T-helper 1 cell treated with Interleukin-12 subunit alpha and Interleukin-12 subunit beta and Interleukin-4 antibody, amounts not matched to agents 30 ng/mL and 1 ng/mL, for 36 hours (primary cell): ENCODE measurements around the gene SLC26A9. TPM values are rescaled to one million over a fixed set of nuclear protein-coding genes. Genes with fewer than 3 reads are reported as not detected.

Experiments
- intact Hi-C: fragments of 100-400 bp; cut with micrococcal nuclease; formaldehyde crosslinking; loops from one replicate; pipeline ENCODE4 v1.15.1; 2024
- total RNA-seq: library from RNA; stranded (reverse); gene quantifications from 2 replicates; pipeline ENCODE4 v1.2.3, GENCODE V29; 2022

The SLC26A9 gene
- total RNA-seq, 1 donor from 2014 or later = not detected

DNA sequence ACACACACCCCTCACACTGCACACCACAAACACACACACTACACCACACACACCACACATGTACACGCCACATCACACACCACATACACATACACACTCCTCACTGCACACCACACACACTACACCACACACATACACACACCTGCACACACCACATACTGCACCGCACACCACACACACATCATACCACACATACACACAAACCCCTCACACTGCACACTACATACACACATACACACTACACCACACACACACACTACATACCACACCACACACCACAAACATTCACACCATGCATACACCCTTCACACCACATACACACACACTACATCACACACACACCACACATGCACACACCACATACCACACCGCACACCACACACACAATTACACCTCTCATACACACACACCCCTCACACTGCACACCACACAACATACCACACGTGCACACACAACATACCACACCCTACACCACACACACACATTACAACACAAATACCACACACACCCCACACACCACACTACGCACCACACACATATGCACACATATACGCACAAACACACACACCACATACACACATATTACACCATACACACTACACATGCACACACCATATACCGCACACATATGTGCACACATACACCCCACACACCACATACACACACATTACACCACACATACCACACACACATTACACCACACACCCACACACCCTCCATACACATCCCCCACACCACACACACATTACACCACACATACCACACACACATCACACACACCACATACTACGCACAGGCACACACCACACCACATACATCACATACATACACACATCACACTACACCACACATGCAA is 30.3 kb upstream of the SLC26A9 start:
- intact Hi-C loops = no loop called here

GRCh38 chr1:205972491-205973168 is 29.4 kb upstream of the SLC26A9 start:
- intact Hi-C loops = no loop called here

GRCh38 chr1:205972081-205972480 is 28.8 kb upstream of the SLC26A9 start:
- intact Hi-C loops = no loop called here

DNA sequence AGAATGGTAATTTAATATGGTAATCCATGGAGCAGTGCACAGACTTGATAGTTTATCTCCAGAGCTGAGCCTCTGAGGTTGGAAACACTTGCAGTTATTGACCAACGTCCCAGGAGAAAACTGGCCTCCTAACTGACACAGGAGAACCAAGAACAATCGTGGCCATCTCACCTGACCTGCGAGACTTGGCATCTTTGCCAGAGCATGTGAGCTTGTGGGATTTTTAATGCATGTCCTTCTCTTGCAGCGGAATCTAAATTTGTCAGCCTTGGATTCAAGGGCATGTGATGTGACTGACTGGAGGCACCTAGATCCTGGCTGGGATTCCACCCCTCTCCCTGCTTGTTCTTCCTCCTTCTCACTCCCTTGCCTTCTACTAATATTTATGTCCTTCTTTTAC is 27.8 kb upstream of the SLC26A9 start:
- intact Hi-C loops = no loop called here

- intact Hi-C loops = no loop called here
These were observed 27.2 kb upstream of the SLC26A9 start for GRCh38 chr1:205970486-205970885.

GRCh38 chr1:205969229-205969628 is 26.0 kb upstream of the SLC26A9 start:
- intact Hi-C loops = no loop called here

DNA sequence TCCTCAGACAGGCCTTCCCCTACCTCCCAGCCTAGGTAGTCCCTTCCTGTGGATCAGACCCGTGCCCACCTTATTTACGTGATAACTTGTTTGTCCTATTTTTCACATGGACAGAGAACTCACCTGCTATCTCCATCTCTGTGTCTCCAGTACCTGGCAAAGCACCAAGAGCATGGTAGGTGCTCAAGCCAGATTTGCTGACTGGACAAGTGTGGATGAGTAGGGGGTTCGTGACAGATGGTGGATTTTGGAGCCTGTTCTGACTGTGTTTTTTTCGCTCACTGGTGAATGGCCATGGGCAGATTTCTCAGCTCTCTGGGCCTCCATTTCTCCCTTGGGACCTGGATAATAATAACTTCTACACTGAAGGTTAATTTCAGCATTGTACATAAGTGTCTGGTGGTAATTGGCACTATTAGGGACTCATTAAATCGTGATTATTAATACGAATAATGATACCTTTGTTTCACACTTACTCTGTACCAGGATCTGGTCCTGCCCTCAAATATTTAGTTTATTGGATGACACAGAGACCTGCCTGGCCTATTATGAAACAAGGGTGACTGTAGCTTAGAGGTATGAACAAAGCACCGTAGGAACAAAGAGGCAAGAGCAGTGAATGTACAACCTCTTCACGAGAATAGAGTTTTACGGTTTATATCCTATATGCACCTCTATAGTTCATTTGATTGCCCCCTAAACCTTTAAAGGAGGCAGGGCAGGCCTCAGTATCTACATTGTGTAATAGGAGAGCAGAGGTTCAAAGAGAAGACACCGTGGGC is 24.5 kb upstream of the SLC26A9 start:
- intact Hi-C loops = no loop called here

- intact Hi-C loops = no loop called here
These were observed 22.0 kb upstream of the SLC26A9 start for GRCh38 chr1:205965036-205965884.

DNA sequence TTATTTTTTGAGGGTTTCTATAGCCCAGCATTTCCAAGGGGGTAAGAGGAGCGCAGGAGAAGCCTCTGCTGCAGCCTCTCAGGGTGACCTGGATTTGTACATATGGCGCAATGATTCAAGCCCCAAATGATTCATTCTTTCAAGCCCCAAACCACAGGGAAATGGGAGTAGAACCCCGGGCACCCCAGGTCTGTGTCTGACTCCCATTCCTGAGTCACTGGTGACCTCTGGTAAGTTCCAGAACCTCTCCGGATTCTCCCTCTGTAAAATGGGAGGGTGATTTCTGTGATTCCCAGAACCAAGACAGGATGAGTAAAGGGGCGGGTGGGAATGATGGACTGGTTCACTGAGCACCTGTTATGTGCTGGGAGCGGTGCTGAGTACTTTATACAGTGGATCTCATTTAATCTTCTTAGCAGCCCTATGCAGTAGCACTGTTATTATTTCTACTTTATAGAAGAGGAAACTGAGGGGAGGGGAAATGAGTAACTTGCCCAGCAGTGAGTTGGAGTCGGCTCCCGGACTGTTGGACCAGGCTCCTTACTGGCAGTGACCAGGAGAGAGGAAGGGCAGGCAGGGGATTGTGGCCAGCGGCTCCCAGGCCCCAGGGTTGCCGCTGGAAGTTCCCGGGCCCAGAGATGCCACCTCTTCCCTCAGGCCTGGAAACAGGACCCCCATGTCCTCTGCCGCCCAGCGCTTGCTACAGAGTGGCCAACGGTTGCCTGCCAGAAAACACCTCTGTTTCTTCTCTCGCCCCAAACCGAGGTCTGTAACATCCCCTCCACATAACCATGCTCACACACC is 20.3 kb upstream of the SLC26A9 start:
- intact Hi-C loops = no loop called here

- intact Hi-C loops = no loop called here
These were observed 19.6 kb upstream of the SLC26A9 start for GRCh38 chr1:205962821-205963221.

DNA sequence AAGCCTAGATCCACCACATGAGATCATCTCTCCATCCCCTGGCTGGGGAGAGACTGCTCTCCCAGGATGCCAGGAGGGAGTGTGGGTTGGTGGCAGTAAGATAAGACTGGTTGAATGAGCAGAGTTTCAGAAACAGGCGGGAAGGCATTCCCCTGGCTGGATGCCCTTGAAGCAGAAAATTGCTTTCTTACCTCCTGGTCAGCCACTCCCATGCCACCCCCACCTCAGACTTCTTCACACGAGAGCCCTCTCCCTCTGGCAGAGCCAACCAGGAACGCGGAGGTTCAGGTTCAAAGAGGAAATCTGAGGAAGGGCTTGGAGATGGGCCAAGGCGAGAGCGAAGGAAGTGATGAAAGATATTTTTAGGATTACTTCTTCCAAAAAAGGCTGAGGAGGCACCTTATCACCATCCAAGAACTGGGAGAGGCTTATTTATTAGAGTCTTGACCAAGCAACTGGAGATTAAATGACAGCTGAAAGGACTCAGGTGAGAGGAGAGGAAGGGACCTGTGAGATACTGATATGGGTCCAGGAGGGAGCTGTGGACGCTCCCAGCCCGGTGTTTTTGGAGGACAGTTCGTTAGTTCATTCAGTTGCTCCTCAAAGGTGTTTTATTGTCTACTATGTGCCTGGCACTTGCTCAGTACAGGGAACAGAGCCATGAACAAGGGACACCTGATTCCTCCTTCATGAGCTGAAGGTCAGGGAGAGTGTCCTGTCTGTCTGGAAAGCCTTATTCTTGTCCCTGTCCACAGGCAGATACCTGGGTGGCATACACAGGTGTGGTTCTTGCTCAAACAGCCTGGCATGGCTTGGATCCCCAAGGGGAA is 18.9 kb upstream of the SLC26A9 start:
- intact Hi-C loops = no loop called here

GRCh38 chr1:205961405-205961804 is 18.1 kb upstream of the SLC26A9 start:
- intact Hi-C loops = no loop called here

DNA sequence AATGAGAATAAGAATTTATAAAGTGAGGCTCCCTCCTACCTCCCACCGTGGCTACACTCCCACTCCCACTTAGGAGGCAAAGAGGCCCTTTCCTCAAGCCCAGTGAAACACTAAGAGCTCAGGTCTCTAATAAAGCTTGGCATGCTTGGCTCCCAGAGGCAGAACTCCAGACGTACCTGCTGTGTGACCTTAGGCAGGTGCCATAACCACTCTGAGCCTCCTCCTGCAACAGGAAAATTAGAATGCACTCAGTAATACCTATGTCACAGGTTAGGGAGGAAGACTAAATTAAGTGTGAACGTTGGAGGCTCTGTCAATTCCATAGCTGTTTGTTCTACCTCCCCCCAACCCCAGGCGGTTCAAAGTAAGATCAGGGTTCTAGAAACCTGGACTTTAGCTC is 16.5 kb upstream of the SLC26A9 start:
- intact Hi-C loops = no loop called here

DNA sequence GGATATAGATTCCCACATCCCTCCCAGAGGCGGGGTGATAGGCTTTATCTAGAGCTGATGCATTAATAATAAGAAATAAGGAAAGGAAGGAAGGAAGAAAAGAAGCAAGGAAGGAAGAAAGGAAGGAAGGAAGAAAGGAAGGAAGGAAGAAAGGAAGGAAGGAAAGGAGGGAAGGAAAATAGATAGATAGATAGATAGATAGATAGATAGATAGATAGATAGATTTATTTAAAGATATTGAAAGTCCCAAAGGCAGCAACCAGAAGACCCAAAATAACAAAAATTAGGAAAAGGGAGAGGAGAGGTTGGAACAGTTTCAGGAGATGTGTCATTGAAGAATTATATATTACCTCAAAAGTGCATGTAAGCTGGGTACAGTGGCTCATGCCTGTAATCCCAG is 12.2 kb upstream of the SLC26A9 start:
- intact Hi-C loops = no loop called here

- intact Hi-C loops = no loop called here
These were observed 11.7 kb upstream of the SLC26A9 start for GRCh38 chr1:205954819-205955404.

GRCh38 chr1:205951746-205952145 is 8.5 kb upstream of the SLC26A9 start:
- intact Hi-C loops = no loop called here

DNA sequence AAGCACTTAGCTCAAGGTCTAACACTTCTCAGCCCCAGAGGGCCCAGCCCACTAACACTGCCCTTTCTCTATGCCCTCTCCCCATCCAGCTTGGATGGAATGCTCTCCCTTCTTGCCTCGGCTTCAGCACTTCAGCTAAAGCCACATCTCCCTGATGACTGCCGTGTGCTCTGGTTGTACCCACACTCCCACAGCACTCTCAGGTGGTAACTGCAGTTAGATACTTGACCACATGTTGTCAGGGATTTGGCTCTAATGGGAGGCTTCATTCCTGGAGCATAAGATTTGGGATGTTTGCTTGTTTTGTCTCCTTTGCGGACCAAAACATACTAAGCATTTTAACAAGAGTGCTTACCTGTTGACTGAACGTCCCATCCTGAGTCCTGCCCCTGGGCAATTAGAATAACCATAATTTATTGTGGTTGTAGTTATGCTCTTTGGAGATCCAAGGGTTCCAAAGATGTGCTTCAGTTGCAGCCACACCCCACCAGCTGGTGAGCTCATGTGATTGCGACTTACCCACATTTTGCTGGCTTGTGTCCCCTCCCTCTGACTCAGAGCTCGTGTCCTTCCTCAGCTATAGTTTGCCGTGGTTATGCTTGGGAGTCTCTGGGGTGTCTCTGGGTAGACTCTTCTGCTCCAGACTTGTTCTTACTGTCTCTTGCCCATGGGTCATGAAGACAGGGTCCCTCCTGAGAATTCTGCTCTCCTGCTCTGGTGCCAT is 7.7 kb upstream of the SLC26A9 start:
- intact Hi-C loops = no loop called here

DNA sequence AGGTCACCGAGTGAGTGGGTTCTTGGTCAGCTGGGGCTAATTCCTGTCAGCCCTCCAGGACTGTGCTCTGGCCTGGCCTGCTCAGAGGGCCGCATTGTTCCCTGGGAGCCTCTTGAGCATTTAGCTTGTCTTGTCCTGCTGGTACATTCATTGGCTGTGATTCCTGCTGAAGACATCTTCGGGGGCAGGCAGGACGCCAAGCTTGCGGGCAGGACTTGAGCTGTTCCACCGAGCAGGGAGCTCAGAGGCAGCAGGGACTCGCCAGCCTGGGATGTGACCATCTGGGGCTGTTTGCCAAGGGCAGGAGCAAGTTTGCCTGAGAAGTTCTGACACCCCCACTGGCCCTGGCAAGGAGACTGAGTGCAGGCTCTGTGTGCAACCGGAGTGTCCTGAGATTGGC is 7.0 kb upstream of the SLC26A9 start:
- intact Hi-C loops = no loop called here
